HG03457 (cell line): ENCODE data around the gene PLB1.
"Not testable (repeated sequence)": the region's sequence is repeated elsewhere in the genome, so short reads cannot be mapped to it uniquely, and the experiment has no call there.

Experiments
- ATAC-seq: cut with Tn5 transposase; IDR thresholded peaks from one replicate; pipeline ENCODE4 v1.9.1; 2021; ENCODE audit warnings: moderate number of reproducible peaks; ENCODE audit not compliant: unreplicated experiment

PLB1 gene

GRCh38 chr2:28533044-28533680, 37.3 kb downstream of the PLB1 start:
- no peak for ATAC-seq

- no peak for ATAC-seq
These were observed 39.0 kb downstream of the PLB1 start for GRCh38 chr2:28534817-28535216.

GRCh38 chr2:28538134-28538533, 42.3 kb downstream of the PLB1 start:
- no peak for ATAC-seq

GRCh38 chr2:28538652-28539051, 42.8 kb downstream of the PLB1 start:
- no peak for ATAC-seq

GRCh38 chr2:28539118-28539541, 43.3 kb downstream of the PLB1 start:
- no peak for ATAC-seq

- ATAC-seq, result no peak
These were observed 47.6 kb downstream of the PLB1 start for GRCh38 chr2:28543316-28544035.

- no peak for ATAC-seq
These were observed 48.1 kb downstream of the PLB1 start for GRCh38 chr2:28544036-28544346.

GRCh38 chr2:28544405-28544921, 48.6 kb downstream of the PLB1 start:
- ATAC-seq, result no peak

- ATAC-seq, result no peak
These were observed 49.2 kb downstream of the PLB1 start for GRCh38 chr2:28544922-28545589.

GRCh38 chr2:28545590-28546200, 49.8 kb downstream of the PLB1 start:
- ATAC-seq, result no peak

- no peak for ATAC-seq
These were observed 50.4 kb downstream of the PLB1 start for GRCh38 chr2:28546242-28546641.

- ATAC-seq, result no peak
These were observed 51.5 kb downstream of the PLB1 start for GRCh38 chr2:28547223-28547860.

GRCh38 chr2:28547906-28548600, 52.2 kb downstream of the PLB1 start:
- no peak for ATAC-seq

- ATAC-seq, result not testable (repeated sequence)
These were observed 54.5 kb downstream of the PLB1 start for GRCh38 chr2:28550345-28550744.

- no peak for ATAC-seq
These were observed 56.4 kb downstream of the PLB1 start for GRCh38 chr2:28552045-28552823.

GRCh38 chr2:28556303-28556702, 60.4 kb downstream of the PLB1 start:
- ATAC-seq, result no peak

GRCh38 chr2:28557389-28558131, 61.7 kb downstream of the PLB1 start:
- no peak for ATAC-seq

GRCh38 chr2:28558158-28558820, 62.4 kb downstream of the PLB1 start:
- ATAC-seq, result no peak

- ATAC-seq, result no peak
These were observed 63.1 kb downstream of the PLB1 start for GRCh38 chr2:28558918-28559317.
